Measurements from ENCODE around the gene MTOR. TPM values are rescaled to one million over a fixed set of nuclear protein-coding genes. Genes with fewer than 3 reads are reported as not detected.

Gene MTOR
- total and polyA plus RNA-seq, 2 donors (not counting 3 experiments of a cell fraction or from before 2014, with no cell fraction given) = 33.5 to 50.4 TPM

- dilution Hi-C loops (cut with MboI; ENCODE audit: extremely low pct_ligation_motif_present, low sequenced_read_pairs) (no loop called here), intact Hi-C loops (cut with micrococcal nuclease) (no loop called here)
- Histone ChIP-seq H3K79me2 (ENCODE audit: control insufficient read depth, insufficient read depth, low read length) (no peaks in the 10 kb centered on the region), H3K9me1 (replicated peaks; ENCODE audit: control insufficient read depth, extremely low read depth, insufficient read depth, low read length) (no peaks in the 10 kb centered on the region), H3K36me3 (ENCODE audit: control insufficient read depth in 2 of 2, extremely low read depth in 1 of 2, insufficient read depth in 2 of 2, low read length in 2 of 2) (peaks cover 1 to 2% of the 10 kb centered on the region in 2 experiments), H3K9me3 (replicated peaks; ENCODE audit: control insufficient read depth, insufficient read depth, low read length) (no peaks in the 10 kb centered on the region), H3K4me3 (replicated peaks in 1 of 3; ENCODE audit: insufficient read depth in 1 of 3, low read depth in 1 of 3, low read length in 3 of 3) (no peak overlapping the region), H2AFZ (ENCODE audit: low read depth, low read length) (no peak overlapping the region), H4K20me1 (replicated peaks; ENCODE audit: control insufficient read depth, extremely low read depth, insufficient read depth, low read length) (no peaks in the 10 kb centered on the region), H3K27me3 (ENCODE audit: control insufficient read depth in 2 of 2, insufficient read depth in 2 of 2, low read length in 2 of 2) (no peaks in the 10 kb centered on the region), H3K4me2 (ENCODE audit: insufficient read depth, low read length) (no peak overlapping the region), H3K9ac (replicated peaks; ENCODE audit: extremely low read depth, insufficient read depth, low read length) (no peak overlapping the region), H3K4me1 (ENCODE audit: control insufficient read depth, extremely low read depth, insufficient read depth, low read length) (no peaks in the 10 kb centered on the region), H3K27ac (ENCODE audit: insufficient read depth, low read depth, low read length) (no peak overlapping the region)
- TF ChIP-seq MAX (IDR thresholded peaks at IDR 0.05; ENCODE audit: insufficient read depth, insufficient read length) (no peak), GATA2 (IDR thresholded peaks at IDR 0.05; ENCODE audit: insufficient read depth, insufficient read length, low read depth, low read length) (no peak), EZH2 (IDR thresholded peaks at IDR 0.05; ENCODE audit: borderline replicate concordance, low read depth, low read length, severe bottlenecking) (no peak), POLR2AphosphoS5 (IDR thresholded peaks at IDR 0.05; ENCODE audit: insufficient read depth, low read depth, low read length) (no peak), MYC (IDR thresholded peaks at IDR 0.05; ENCODE audit: low read depth, low read length) (no peak), CTCF (IDR thresholded peaks at IDR 0.05; ENCODE audit: extremely low read depth in 1 of 2, insufficient read depth in 1 of 2, low read depth in 1 of 2, low read length in 2 of 2) (no peak), FOS (IDR thresholded peaks at IDR 0.05; ENCODE audit: borderline replicate concordance, insufficient read depth, low read length) (no peak), JUN (IDR thresholded peaks at IDR 0.05; ENCODE audit: borderline replicate concordance, insufficient read depth, insufficient read length, low read depth) (no peak), POLR2A (IDR thresholded peaks at IDR 0.05; ENCODE audit: low read depth, low read length) (no peak)
- DNase-seq (ENCODE audit: low read depth, low spot score) (no peak), FAIRE-seq (no peak)
- ChIA-PET POLR2A (no interaction called here), CTCF (interaction anchor here (0.9 to 1.7 kb wide), 2 partner anchors 15 to 27 kb away, joined by 3 to 4 read pairs; no protein-coding TSS in a partner anchor)
- no TSS peak for BruUV-seq (replicated peaks)
These were observed 87.9 kb downstream of the MTOR start for GRCh38 chr1:11174261-11174942.

All from endothelial cell of umbilical vein (primary cell).